H1 (cell line): Measurements from ENCODE around the gene CXCL10.

Experiments used
- CHD1 ChIP-seq: IDR thresholded peaks from 2 replicates; pipeline ENCODE4 v1.6.1; 2012; ENCODE audit warnings: low read depth, low read length, improper control_type of control experiment
- CHD2 ChIP-seq: IDR thresholded peaks from 2 replicates; pipeline ENCODE4 v1.6.1; 2012; ENCODE audit warnings: low read length, improper control_type of control experiment
- EP300 ChIP-seq, 2 experiments: IDR thresholded peaks; 1 replicate in 1 of 2; 2 replicates in 1 of 2; pipeline ENCODE4 v1.6.1; 2011 to 2012; ENCODE audit warnings: low read depth in 2 of 2, low read length in 2 of 2, mild to moderate bottlenecking in 2 of 2, borderline replicate concordance in 1 of 2, inconsistent platforms in 1 of 2, moderate library complexity in 1 of 2
- EZH2 ChIP-seq: fragments of 200-600 bp; sonication (generic); IDR thresholded peaks from 2 replicates; pipeline ENCODE4 v1.7.1; 2012; ENCODE audit warnings: low read depth, mild to moderate bottlenecking, moderate library complexity, low read length, inconsistent platforms; ENCODE audit not compliant: severe bottlenecking
- NANOG ChIP-seq: IDR thresholded peaks from 2 replicates; pipeline ENCODE4 v1.6.1; 2011; ENCODE audit warnings: low read length, low read depth, mild to moderate bottlenecking, inconsistent platforms; ENCODE audit not compliant: insufficient read depth, poor library complexity, severe bottlenecking
- NRF1 ChIP-seq: IDR thresholded peaks from 2 replicates; pipeline ENCODE4 v1.6.1; 2011; ENCODE audit warnings: mild to moderate bottlenecking, low read depth, low read length, improper control_type of control experiment
- POLR2A ChIP-seq, 2 experiments: IDR thresholded peaks; 1 replicate in 1 of 2; 2 replicates in 1 of 2; pipeline ENCODE4 v1.6.1; 2011; ENCODE audit warnings: low read depth in 2 of 2, low read length in 2 of 2, mild to moderate bottlenecking in 2 of 2; ENCODE audit errors: control extremely low read depth in 1 of 2
- POLR2AphosphoS5 ChIP-seq: IDR thresholded peaks from 2 replicates; pipeline ENCODE4 v1.6.1; 2011; ENCODE audit warnings: low read depth, low read length
- SIN3A ChIP-seq, 2 experiments: IDR thresholded peaks in 1 of 2; conservative IDR thresholded peaks in 1 of 2; 2 replicates each; pipeline ENCODE4 v1.6.1; 2011 to 2012; ENCODE audit warnings: low read length in 2 of 2, improper control_type of control experiment in 1 of 2, low read depth in 1 of 2, mild to moderate bottlenecking in 1 of 2
- SP1 ChIP-seq: IDR thresholded peaks from 2 replicates; pipeline ENCODE4 v1.6.1; 2011; ENCODE audit warnings: low read depth, low read length
- TF ChIP-seq, protein P1 (sequence below), 3 experiments: IDR thresholded peaks; 1 replicate in 2 of 3; 2 replicates in 1 of 3; pipeline versions ENCODE4 v1.5.1 to v1.6.1; 2011; ENCODE audit warnings: low read length in 3 of 3, mild to moderate bottlenecking in 3 of 3, inconsistent platforms in 2 of 3, low read depth in 1 of 3, moderate library complexity in 1 of 3; ENCODE audit not compliant: insufficient read depth in 1 of 3; ENCODE audit errors: control extremely low read depth in 1 of 3

DNA sequence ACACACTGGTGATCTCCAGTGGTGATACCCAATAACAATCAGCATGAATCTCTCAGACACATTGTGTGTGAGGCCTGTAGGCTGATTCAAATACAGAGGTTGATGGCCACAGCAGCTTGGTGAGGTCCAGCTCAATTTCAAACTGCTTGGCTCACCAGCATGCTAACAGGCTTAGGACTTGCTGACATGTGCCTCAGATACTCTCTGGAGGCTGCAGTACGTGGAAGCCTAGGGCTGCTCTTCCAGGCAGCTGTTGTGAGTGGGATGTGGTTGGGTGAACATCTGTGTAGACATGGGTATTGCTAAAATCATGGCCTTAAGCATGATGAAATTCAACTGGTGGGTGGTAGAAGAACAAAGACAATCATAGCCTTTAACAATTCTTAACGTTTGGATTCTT lies 20.3 kb downstream of the CXCL10 start:
- TF ChIP-seq EP300 (IDR thresholded peaks at IDR 0.05; ENCODE audit: borderline replicate concordance in 1 of 2, low read depth in 2 of 2, low read length in 2 of 2) (no peak), CHD1 (no peak), NRF1 (no peak), SP1 (no peak), POLR2A (IDR thresholded peaks at IDR 0.05; ENCODE audit: control extremely low read depth in 1 of 2, low read depth in 2 of 2, low read length in 2 of 2) (no peak), POLR2AphosphoS5 (no peak), CHD2 (no peak), EZH2 (no peak), NANOG (no peak), SIN3A (conservative IDR thresholded peaks at IDR 0.05 in 1 of 2, IDR thresholded peaks at IDR 0.05 in 1 of 2; ENCODE audit: low read depth in 1 of 2, low read length in 2 of 2) (no peak)
- TF ChIP-seq, protein P1, sequence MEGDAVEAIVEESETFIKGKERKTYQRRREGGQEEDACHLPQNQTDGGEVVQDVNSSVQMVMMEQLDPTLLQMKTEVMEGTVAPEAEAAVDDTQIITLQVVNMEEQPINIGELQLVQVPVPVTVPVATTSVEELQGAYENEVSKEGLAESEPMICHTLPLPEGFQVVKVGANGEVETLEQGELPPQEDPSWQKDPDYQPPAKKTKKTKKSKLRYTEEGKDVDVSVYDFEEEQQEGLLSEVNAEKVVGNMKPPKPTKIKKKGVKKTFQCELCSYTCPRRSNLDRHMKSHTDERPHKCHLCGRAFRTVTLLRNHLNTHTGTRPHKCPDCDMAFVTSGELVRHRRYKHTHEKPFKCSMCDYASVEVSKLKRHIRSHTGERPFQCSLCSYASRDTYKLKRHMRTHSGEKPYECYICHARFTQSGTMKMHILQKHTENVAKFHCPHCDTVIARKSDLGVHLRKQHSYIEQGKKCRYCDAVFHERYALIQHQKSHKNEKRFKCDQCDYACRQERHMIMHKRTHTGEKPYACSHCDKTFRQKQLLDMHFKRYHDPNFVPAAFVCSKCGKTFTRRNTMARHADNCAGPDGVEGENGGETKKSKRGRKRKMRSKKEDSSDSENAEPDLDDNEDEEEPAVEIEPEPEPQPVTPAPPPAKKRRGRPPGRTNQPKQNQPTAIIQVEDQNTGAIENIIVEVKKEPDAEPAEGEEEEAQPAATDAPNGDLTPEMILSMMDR (IDR thresholded peaks at IDR 0.05; ENCODE audit: control extremely low read depth in 1 of 3, insufficient read depth in 1 of 3, low read depth in 1 of 3, low read length in 3 of 3): no peak
